GM19025 (cell line): ENCODE data around the gene TM4SF4.

Source experiments
- ATAC-seq: cut with Tn5 transposase; IDR thresholded peaks from one replicate; pipeline ENCODE4 v1.9.1; 2021; ENCODE audit warnings: mild to moderate bottlenecking, low read depth, moderate library complexity; ENCODE audit not compliant: unreplicated experiment

The TM4SF4 gene

GRCh38 chr3:149480326-149481017 lies 6.0 kb downstream of the TM4SF4 start:
- ATAC-seq: peak; percentile 91

- no peak for ATAC-seq
Measured at GRCh38 chr3:149481056-149481455, 6.6 kb downstream of the TM4SF4 start.

- ATAC-seq: no peak
Measured at GRCh38 chr3:149481491-149481890, 7.0 kb downstream of the TM4SF4 start.

GRCh38 chr3:149486726-149487125 lies 12.2 kb downstream of the TM4SF4 start:
- ATAC-seq: no peak

GRCh38 chr3:149487598-149488197 lies 13.2 kb downstream of the TM4SF4 start:
- ATAC-seq: peak; percentile 67

- no peak for ATAC-seq
Measured at GRCh38 chr3:149489060-149489690, 14.7 kb downstream of the TM4SF4 start.

GRCh38 chr3:149490260-149490971 lies 15.9 kb downstream of the TM4SF4 start:
- no peak for ATAC-seq

- ATAC-seq: no peak
Measured at GRCh38 chr3:149493315-149494021, 19.0 kb downstream of the TM4SF4 start.

GRCh38 chr3:149494022-149494758 lies 19.7 kb downstream of the TM4SF4 start:
- ATAC-seq: no peak

GRCh38 chr3:149494759-149495580 lies 20.5 kb downstream of the TM4SF4 start:
- no peak for ATAC-seq

GRCh38 chr3:149495581-149496125 lies 21.2 kb downstream of the TM4SF4 start:
- no peak for ATAC-seq

GRCh38 chr3:149496891-149497290 lies 22.4 kb downstream of the TM4SF4 start:
- ATAC-seq: no peak

GRCh38 chr3:149497966-149498670 lies 23.6 kb downstream of the TM4SF4 start:
- ATAC-seq: no peak

GRCh38 chr3:149501524-149501923 lies 27.0 kb downstream of the TM4SF4 start:
- ATAC-seq: no peak

- no peak for ATAC-seq
Measured at GRCh38 chr3:149502438-149502837, 27.9 kb downstream of the TM4SF4 start.

GRCh38 chr3:149506540-149506939 lies 32.0 kb downstream of the TM4SF4 start:
- ATAC-seq: no peak

GRCh38 chr3:149506965-149507364 lies 32.5 kb downstream of the TM4SF4 start:
- no peak for ATAC-seq
